AG04450 (cell line): ENCODE data around the gene ZFR2. TPM values are rescaled to one million over a fixed set of nuclear protein-coding genes. Genes with fewer than 3 reads are reported as not detected.

Experiments used
- CTCF ChIA-PET: fragments of 300-600, 350-600 bp; formaldehyde crosslinking; extraction: SDS; loops from one replicate; lab custom pipeline; 2022; ENCODE audit warnings: antibody characterized with exemption, inconsistent platforms; lab: Charles Lee
- POLR2A ChIA-PET: fragments of 350-600 bp; formaldehyde crosslinking; extraction: SDS; loops from one replicate; lab custom pipeline; 2021; ENCODE audit warnings: antibody characterized with exemption, inconsistent platforms; lab: Yijun Ruan, JAX
- DNase-seq: peaks from one replicate; pipeline ENCODE4 v3.0.0-alpha.2; 2011; ENCODE audit warnings: low read depth, low spot score
- H3K27ac ChIP-seq: one replicate; pipeline ENCODE4 v1.5.1; 2012; ENCODE audit warnings: low read depth, low read length, control low read depth
- H3K27me3 ChIP-seq: one replicate; pipeline ENCODE4 v1.6.0; 2012; ENCODE audit warnings: low read length; ENCODE audit not compliant: control insufficient read depth, insufficient read depth
- H3K4me3 ChIP-seq: 2 replicates; pipeline ENCODE4 v1.5.1; 2011; ENCODE audit warnings: mild to moderate bottlenecking, low read depth, low read length, control low read depth
- H3K9me3 ChIP-seq: 2 replicates; pipeline ENCODE4 v1.5.1; 2012; ENCODE audit warnings: low read length; ENCODE audit not compliant: control insufficient read depth, insufficient read depth
- CTCF ChIP-seq: IDR thresholded peaks from 2 replicates; pipeline ENCODE4 v1.5.1; 2011; ENCODE audit warnings: low read depth, low read length, control low read depth, inconsistent platforms
- polyA plus RNA-seq: library from polyadenylated mRNA; depleted of rRNA; stranded (reverse); fragments of >200 nt; gene quantifications from 2 replicates; pipeline ENCODE4 v1.2.3, GENCODE V29; 2011

ZFR2 gene
- polyA plus RNA-seq, 1 experiment, result not detected

DNA sequence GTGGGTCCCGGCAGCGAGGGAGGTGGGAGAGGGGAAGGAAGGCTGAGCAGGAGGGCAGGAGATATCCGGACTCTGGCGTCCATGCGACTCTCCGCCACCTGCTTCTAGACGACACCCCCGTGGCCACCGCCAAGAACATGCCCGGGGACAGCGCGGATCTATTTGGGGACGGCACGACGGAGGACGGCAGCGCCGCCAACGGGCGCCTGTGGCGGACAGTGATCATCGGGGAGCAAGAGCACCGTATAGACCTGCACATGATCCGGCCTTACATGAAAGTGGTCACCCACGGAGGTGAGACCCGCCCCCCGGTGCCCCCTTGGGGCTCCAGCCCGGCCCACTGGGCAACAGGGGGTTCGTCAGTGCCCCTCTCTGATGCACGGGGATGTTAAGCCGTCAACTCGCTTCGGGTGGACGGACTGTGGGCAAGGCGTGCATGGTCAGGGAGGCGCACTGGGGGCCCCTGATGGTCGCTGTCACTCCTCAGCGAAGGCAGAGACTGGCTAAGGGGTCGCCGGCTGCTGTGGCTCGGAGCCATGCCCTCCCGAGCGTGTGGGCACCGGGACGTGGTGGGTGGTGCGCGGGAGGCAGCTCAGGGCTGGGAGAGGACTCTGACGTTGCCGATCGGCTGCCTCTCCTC lies 38.9 kb upstream of the ZFR2 start:
- CTCF ChIA-PET, result no interaction called here
- no peak for DNase-seq
- POLR2A ChIA-PET, result interaction anchor here (0.6 kb wide), 1 partner anchor 83 kb away, joined by 3 read pairs; no protein-coding TSS in a partner anchor
- Histone ChIP-seq H3K9me3 (peaks cover 21% of the 10 kb centered on the region), H3K27ac (no peak overlapping the region), H3K4me3 (no peak overlapping the region), H3K27me3 (peaks cover 4% of the 10 kb centered on the region)
- TF ChIP-seq CTCF, result no peak

- CTCF ChIA-PET, result no interaction called here
- POLR2A ChIA-PET, result no interaction called here
Measured at GRCh38 chr19:3904233-3904632, 35.4 kb upstream of the ZFR2 start.

DNA sequence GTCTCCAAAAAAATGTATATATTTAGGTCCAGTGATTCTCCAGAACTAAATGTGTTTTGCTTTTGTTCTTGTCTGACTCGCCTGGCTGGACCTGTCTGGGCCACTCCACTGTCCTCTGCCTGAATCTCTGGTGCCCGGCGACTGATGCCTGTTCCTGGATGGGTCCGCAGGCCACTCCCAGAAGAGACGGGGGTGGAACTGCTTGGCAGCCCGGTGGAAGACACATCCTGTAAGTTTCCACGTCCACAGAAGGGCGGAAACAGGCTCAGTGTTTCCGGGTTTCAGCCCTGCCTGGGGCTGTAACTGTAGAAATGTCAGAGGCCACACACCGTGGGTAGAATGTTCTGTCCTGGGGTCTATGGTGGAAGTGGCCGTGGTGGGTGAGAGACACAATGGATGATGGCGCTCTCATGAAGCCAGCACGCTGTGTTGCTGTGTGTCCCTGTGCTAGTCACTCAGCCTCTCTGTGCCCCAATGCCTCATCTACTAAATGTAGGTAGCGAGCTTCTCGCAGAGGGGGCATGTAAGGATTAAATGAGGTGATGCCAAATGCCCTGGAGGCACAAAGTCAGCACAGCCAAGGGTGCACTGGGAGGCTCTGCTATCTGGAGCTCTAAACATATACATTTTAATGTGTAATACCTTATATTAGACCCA lies 33.6 kb upstream of the ZFR2 start:
- CTCF ChIA-PET, result no interaction called here
- Histone ChIP-seq H3K4me3 (no peak overlapping the region), H3K9me3 (peaks cover 8% of the 10 kb centered on the region), H3K27ac (no peak overlapping the region), H3K27me3 (peaks cover 2% of the 10 kb centered on the region)
- DNase-seq, result no peak
- no peak for TF ChIP-seq CTCF
- POLR2A ChIA-PET, result no interaction called here

More at GRCh38 chr19:3904233-3904632, 35.4 kb upstream of the ZFR2 start:
- TF ChIP-seq CTCF, result no peak
- DNase-seq, result no peak
- peaks cover 2% of the 10 kb centered on the region for H3K27me3 ChIP-seq
- no peak overlapping the region for H3K4me3 ChIP-seq
- H3K27ac ChIP-seq, result no peak overlapping the region
- peaks cover 6% of the 10 kb centered on the region; the same call in 1 of the 2 replicates for H3K9me3 ChIP-seq

- CTCF ChIA-PET, result no interaction called here
- H3K9me3 ChIP-seq, result peaks cover 7% of the 10 kb centered on the region
- no peak for TF ChIP-seq CTCF
- peaks cover 2% of the 10 kb centered on the region for H3K27me3 ChIP-seq
- POLR2A ChIA-PET, result no interaction called here
- no peak overlapping the region for H3K27ac ChIP-seq
- H3K4me3 ChIP-seq, result no peak overlapping the region
- DNase-seq, result no peak
Measured at GRCh38 chr19:3899531-3900294, 30.9 kb upstream of the ZFR2 start.
